KMS-11 (cell line): ENCODE results near the gene BTNL3.

Experiments
- H2AFZ ChIP-seq: fragments of 200-600 bp; sonication (generic); 2 replicates; pipeline ENCODE4 v1.6.1; 2016; ENCODE audit warnings: antibody characterized with exemption, mixed run types, low read depth
- H3K27ac ChIP-seq: fragments of 200-600 bp; sonication (generic); 2 replicates; pipeline ENCODE4 v1.6.1; 2016; ENCODE audit warnings: mild to moderate bottlenecking, mixed run types
- H3K27me3 ChIP-seq: fragments of 200-600 bp; sonication (generic); 2 replicates; pipeline ENCODE4 v1.6.1; 2017; ENCODE audit warnings: mild to moderate bottlenecking, low read depth, mixed run types, moderate library complexity; ENCODE audit not compliant: insufficient read depth
- H3K36me3 ChIP-seq: fragments of 200-600 bp; sonication (generic); 2 replicates; pipeline ENCODE4 v1.6.1; 2017; ENCODE audit warnings: mild to moderate bottlenecking, mixed run types; ENCODE audit not compliant: insufficient read depth
- H3K4me1 ChIP-seq: fragments of 200-600 bp; sonication (generic); 2 replicates; pipeline ENCODE4 v1.6.1; 2016; ENCODE audit warnings: mild to moderate bottlenecking, low read depth, mixed run types; ENCODE audit not compliant: poor library complexity, severe bottlenecking
- H3K4me2 ChIP-seq: fragments of 200-600 bp; sonication (generic); 2 replicates; pipeline ENCODE4 v1.7.0; 2016; ENCODE audit warnings: mild to moderate bottlenecking, mixed run types
- H3K4me3 ChIP-seq: fragments of 200-600 bp; sonication (generic); IDR thresholded peaks from 2 replicates; pipeline ENCODE4 v1.6.1; 2017; ENCODE audit warnings: low read depth, low read length, mixed read lengths; ENCODE audit not compliant: insufficient read depth
- H3K79me2 ChIP-seq: fragments of 200-600 bp; sonication (generic); 2 replicates; pipeline ENCODE4 v1.6.1; 2016; ENCODE audit warnings: low read depth, mixed run types; ENCODE audit not compliant: insufficient read depth
- H3K9ac ChIP-seq: fragments of 200-600 bp; sonication (generic); 2 replicates; pipeline ENCODE4 v1.6.1; 2016; ENCODE audit warnings: mild to moderate bottlenecking, mixed run types
- H4K20me1 ChIP-seq: fragments of 200-600 bp; sonication (generic); 2 replicates; pipeline ENCODE4 v1.6.1; 2016; ENCODE audit warnings: mild to moderate bottlenecking, mixed run types; ENCODE audit not compliant: insufficient read depth
- TF ChIP-seq, protein P1 (sequence below): fragments of 200-600 bp; sonication (generic); conservative IDR thresholded peaks from 2 replicates; pipeline ENCODE4 v1.6.1; 2017; ENCODE audit warnings: low read depth, mild to moderate bottlenecking, antibody characterized with exemption, low read length, moderate library complexity, mixed read lengths

The BTNL3 gene

DNA sequence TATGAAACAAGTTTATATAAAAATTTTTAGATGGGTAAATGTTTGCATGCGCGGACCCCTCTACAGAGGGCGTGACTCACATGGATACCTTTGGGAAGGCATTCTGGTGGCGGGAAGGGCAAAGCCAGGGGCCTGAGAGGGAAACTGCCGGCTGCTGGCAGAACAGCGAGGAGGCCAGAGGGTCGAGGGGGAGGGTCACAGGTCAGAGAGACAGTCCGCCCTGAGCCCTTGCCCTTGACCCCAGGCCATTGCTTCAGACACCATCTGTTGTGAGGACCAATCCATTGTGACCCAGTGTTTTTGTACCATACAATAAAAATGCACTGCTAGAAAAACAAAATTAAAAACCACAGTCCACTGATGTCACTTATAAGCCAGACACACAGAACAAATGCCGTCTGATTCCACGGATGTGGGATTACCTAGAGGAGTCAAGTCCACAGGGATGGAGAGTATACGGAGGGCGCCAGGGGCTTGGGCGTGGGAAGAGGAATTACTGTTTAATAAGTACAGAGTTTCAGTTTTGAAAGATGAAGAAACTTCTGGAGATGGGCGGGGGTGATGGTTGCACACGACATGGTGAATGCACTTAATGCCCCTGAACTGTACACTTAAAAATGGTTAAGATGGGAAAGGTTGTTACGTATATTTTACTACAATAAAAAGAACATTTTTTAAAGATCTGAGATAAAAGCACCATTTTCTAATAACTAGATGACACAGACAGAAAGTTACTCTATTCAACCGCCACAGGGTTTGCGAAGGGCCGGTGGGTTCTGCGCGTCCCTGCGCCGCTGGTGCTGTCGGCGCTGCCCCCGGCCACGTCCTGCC is 63.4 kb downstream of the BTNL3 start:
- Histone ChIP-seq H4K20me1 (no peaks in the 10 kb centered on the region), H2AFZ (peak overlapping the region; percentile 79), H3K27ac (no peak overlapping the region), H3K79me2 (no peaks in the 10 kb centered on the region), H3K4me2 (peak overlapping the region; percentile 88), H3K36me3 (no peaks in the 10 kb centered on the region), H3K9ac (peak overlapping the region; percentile 56; the same call in 1 of the 2 replicates), H3K4me3 (no peak overlapping the region), H3K27me3 (no peaks in the 10 kb centered on the region), H3K4me1 (no peaks in the 10 kb centered on the region)
- TF ChIP-seq, protein P1, sequence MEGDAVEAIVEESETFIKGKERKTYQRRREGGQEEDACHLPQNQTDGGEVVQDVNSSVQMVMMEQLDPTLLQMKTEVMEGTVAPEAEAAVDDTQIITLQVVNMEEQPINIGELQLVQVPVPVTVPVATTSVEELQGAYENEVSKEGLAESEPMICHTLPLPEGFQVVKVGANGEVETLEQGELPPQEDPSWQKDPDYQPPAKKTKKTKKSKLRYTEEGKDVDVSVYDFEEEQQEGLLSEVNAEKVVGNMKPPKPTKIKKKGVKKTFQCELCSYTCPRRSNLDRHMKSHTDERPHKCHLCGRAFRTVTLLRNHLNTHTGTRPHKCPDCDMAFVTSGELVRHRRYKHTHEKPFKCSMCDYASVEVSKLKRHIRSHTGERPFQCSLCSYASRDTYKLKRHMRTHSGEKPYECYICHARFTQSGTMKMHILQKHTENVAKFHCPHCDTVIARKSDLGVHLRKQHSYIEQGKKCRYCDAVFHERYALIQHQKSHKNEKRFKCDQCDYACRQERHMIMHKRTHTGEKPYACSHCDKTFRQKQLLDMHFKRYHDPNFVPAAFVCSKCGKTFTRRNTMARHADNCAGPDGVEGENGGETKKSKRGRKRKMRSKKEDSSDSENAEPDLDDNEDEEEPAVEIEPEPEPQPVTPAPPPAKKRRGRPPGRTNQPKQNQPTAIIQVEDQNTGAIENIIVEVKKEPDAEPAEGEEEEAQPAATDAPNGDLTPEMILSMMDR = no peak

DNA sequence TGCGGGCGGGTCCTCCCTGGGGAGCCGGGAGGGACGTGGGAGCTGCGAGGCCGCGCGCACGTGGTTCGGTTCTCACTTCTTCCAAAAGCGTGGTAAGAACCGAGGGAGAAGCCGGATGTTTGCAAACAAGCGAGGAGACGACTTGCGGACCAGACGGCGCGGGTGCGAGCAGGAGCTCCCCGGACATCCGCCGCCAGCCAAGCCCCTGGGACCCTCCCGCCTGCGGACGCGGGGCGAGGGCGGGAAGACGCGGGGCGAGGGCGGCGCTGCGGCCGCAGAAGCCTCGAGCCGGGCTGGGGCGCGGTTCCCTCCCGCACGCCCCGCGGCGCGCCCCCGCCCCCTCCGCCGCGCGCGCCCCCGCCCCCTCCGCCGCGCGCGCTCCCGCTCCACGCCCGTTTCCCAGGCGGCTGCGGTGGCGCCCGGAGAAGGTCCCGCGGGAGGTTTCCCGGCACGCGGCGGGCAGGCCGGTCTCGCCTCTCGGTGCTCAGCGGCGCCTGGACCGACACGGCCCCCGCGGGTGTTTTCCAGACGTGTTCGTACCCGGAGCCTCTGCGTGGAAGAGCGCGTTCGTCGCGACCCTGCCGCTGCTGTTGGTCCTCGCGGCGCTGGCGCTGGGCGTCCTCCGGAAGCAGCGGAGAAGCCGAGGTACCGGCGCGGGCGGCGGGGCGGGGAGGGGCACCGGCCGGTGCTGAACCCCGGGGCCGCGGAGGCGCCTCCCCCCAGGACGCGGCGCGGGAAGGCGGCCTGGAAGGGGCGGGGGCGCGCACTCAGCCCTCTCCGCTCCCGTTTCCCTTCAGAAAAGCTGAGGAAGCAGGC is 64.2 kb downstream of the BTNL3 start:
- H3K4me2 ChIP-seq = peak overlapping the region; percentile 88
- no peaks in the 10 kb centered on the region for H3K4me1 ChIP-seq
- peak overlapping the region; percentile 56; the same call in 1 of the 2 replicates for H3K9ac ChIP-seq
- H2AFZ ChIP-seq = peak overlapping the region; percentile 79
- TF ChIP-seq, protein P1 = no peak
- H3K79me2 ChIP-seq = no peaks in the 10 kb centered on the region
- H3K36me3 ChIP-seq = no peaks in the 10 kb centered on the region
- H3K27me3 ChIP-seq = no peaks in the 10 kb centered on the region
- no peak overlapping the region for H3K27ac ChIP-seq
- no peaks in the 10 kb centered on the region for H4K20me1 ChIP-seq
- H3K4me3 ChIP-seq = no peak overlapping the region

DNA sequence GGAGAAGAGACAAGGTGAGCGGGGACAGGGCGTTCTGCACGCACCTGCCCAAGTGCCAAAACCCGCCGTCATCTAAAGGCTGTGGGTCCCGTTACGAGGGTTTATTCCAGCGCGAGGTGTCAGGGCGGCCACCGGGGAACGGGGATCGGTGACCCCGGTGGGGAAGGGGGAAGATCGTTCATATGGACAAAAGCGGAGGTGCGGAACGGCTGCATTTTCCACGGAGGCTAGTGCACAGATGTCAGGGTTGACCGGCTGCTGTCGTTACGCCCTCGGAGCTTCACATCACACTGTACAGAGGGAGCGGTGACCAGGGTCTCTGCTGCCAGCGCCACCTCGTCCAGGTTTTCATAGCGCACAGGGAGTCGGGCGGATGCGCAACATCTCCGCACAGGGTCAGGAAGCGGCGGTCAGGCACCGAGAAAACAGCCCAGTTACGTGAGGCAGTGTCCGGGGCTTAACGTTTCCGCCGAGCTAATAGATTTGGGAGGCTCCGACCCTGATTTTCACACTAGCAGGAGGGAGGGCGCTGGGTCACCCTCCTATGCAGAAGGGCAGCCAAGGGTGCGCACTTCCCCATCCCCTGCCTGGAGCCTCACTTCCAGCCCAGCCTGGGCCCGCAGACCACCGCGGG is 65.0 kb downstream of the BTNL3 start:
- Histone ChIP-seq H4K20me1 (no peaks in the 10 kb centered on the region), H2AFZ (peak overlapping the region; percentile 78), H3K36me3 (no peaks in the 10 kb centered on the region), H3K4me1 (no peaks in the 10 kb centered on the region), H3K27me3 (no peaks in the 10 kb centered on the region), H3K27ac (no peak overlapping the region), H3K79me2 (no peaks in the 10 kb centered on the region), H3K9ac (peak overlapping the region; percentile 51; the same call in 1 of the 2 replicates), H3K4me2 (peak overlapping the region; percentile 45; the same call in 1 of the 2 replicates), H3K4me3 (no peak overlapping the region)
- TF ChIP-seq, protein P1 = no peak

DNA sequence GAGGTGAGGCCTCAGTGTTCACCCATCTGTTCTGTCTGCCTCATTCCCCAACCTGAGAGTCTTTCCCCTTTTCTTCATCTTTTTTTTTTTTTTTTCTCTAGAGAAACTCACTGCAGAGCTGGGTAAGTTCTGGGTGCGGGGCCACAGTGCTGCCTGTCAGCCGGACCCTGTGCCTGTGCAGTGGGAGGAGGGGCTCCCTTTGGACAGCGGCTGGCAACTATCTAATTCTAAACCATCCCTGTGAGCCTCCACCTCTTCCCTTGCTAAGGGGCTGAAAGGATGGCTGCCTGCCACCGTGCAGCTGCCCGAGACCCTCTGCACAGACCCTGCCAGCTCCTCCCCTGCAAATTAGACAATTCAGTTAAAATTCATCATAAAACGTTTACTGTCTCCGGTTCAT is 65.5 kb downstream of the BTNL3 start:
- H3K36me3 ChIP-seq = no peaks in the 10 kb centered on the region

More for the DNA sequence above, 65.5 kb downstream of the BTNL3 start:
- Histone ChIP-seq H3K79me2 (no peaks in the 10 kb centered on the region), H3K4me2 (no peak overlapping the region), H3K4me1 (no peaks in the 10 kb centered on the region), H4K20me1 (no peaks in the 10 kb centered on the region), H3K27me3 (no peaks in the 10 kb centered on the region), H3K9ac (no peak overlapping the region), H3K4me3 (no peak overlapping the region), H2AFZ (no peak overlapping the region), H3K27ac (no peak overlapping the region)
- TF ChIP-seq, protein P1 = no peak
